ENCODE measurements around the gene ASAP3.

GRCh38 chr1:23524716-23525401, 40.9 kb upstream of the ASAP3 start:
- TF ChIP-seq CTCF (IDR thresholded peaks at IDR 0.05; ENCODE audit: low read depth, low read length, poor library complexity, severe bottlenecking) (no peak), EZH2phosphoT487 (IDR thresholded peaks at IDR 0.05; ENCODE audit: borderline replicate concordance, low read length) (no peak)
